NCI-H2227 treated with DMSO at 0.1 percent for 48 hours (cell line): ENCODE data around the gene PITRM1.
A peak's percentile ranks its signal among the peaks of the same experiment; 100 is the strongest.

Source experiments
- DNase-seq: peaks from one replicate; lab custom pipeline; 2025; lab: John Stamatoyannopoulos, UW

The PITRM1 gene

DNA sequence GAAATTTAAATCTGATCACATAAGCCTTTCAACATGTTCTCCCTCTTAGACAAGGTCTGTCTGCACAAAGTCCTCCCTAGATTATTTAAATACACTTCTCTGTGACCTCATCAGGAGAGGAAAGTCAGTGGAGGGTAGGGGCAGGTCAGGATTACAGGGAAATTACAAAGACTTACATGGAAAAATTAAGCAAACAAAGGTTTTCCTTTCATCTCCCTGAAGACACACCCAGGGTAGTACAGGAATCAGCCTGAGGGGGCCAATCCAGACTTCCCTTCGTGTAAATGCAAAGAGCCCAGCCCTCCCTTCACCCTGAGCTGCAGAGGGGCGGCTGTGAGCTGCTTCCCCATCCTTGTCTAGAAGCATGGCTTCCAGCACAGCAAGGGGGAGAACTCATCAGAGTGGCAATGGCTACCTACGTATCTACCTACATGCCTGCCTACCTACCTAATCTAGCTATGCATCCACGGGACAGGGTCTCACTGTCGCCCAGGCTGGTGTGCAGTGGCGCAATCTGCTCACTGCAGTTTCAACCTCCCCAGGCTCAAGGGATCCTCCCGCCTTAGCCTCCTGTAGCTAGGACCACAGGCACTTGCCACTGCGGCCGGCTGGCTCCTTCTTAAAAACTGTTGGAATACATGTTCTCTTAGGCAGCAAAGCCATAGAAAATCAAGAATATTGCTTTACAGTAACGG is 33.2 kb downstream of the PITRM1 start:
- DNase-seq: no peak

DNA sequence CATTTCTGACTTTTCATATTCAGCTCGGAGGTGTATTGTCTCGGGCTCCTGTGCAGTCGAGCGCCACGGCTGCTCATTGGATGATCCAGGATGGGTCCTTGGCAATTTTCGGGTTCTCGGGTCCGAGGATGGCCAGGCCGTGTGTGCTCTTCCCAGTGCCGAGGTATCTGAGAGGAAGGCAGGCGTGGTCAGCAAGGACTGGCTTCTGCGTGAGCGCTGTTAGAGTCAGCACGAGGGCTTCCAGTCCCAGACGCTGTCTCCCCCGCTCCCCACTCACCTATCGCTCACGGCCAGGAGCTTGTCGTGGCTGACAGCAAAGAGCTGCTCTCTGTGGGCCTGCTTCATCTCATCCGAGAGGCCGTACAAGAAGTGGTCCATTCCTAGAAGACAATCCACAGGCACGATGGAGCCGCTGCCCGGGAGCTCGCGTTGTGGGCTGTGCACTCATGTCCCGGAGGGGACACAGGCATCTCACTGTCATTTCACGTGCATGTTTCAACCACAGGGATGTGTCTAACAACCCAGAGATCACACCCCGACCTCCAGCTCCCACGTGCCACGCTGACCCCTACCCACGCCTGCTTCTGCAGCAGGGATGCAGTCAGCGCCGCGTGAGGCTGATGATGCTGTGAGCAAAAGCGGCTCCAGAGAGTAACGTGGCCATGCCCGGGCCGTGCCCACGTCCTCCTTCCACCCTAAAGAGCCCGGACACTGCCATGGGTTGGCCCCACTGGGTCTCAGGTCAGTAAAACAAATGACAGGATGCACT is 34.4 kb downstream of the PITRM1 start:
- DNase-seq: no peak

DNA sequence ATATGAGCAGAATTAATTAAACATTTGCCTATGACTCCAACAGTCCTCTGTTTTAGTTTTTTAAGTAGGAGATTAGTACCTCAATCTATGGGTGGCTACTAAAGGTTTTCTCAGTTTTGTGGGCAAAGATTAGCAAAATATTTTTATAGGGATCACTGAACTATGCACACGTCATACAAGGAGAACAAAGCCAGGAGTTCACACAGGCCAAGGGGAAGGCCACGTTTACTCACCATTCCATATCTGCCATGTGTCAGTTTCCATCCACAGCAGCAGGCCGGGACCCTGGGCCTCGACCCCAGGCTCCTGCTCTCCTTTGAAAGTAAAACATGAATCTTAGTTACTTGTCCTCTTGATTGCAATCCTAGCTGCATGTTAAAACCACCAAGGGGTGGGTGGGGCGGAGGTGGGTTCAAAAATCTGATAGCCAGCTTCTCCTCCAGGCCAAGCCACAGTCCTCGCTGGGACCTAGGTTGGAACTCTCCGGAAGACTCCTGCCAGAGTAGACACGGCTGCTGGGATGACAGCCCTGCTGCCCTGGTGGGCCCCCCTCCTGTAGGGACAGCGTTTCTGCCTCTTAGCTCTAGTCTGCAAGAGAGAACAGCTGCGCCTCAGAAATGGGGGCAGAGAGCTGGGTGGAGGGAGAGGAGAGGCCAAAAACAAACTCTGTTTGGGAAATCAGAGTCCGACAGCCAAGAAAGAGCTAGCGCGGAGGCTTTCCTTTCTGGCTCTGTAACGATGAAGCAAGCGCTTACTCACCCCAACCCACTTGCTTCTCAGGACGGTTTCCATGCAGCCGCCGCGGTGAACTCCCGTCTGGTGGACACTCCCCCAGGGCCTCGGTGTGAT is 35.6 kb downstream of the PITRM1 start:
- no peak for DNase-seq

GRCh38 chr10:3136336-3136735 is 36.2 kb downstream of the PITRM1 start:
- no peak for DNase-seq

DNA sequence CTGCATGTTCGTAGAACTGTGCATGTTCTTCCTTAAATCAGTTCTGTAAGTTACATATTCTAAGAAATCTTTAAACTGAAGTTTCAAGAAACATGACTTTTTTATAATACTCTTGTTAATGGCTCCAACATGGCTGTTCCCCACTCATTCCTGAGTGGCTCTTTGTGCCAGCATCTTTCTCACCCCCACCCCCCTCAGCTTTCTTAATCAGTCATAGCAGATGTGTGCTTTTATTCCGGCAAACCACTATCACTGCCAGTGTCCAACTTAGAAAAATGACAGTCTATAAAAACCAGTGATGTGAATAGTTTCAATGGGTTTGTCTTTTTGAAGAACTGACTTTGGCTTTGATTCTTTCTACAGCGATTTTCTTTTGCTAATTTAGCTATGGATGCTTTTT is 37.6 kb downstream of the PITRM1 start:
- DNase-seq: no peak

- DNase-seq: no peak
Observed at GRCh38 chr10:3133948-3134347, 38.6 kb downstream of the PITRM1 start.

GRCh38 chr10:3132036-3133025 is 40.3 kb downstream of the PITRM1 start:
- DNase-seq: no peak

GRCh38 chr10:3131098-3131497 is 41.5 kb downstream of the PITRM1 start:
- no peak for DNase-seq

DNA sequence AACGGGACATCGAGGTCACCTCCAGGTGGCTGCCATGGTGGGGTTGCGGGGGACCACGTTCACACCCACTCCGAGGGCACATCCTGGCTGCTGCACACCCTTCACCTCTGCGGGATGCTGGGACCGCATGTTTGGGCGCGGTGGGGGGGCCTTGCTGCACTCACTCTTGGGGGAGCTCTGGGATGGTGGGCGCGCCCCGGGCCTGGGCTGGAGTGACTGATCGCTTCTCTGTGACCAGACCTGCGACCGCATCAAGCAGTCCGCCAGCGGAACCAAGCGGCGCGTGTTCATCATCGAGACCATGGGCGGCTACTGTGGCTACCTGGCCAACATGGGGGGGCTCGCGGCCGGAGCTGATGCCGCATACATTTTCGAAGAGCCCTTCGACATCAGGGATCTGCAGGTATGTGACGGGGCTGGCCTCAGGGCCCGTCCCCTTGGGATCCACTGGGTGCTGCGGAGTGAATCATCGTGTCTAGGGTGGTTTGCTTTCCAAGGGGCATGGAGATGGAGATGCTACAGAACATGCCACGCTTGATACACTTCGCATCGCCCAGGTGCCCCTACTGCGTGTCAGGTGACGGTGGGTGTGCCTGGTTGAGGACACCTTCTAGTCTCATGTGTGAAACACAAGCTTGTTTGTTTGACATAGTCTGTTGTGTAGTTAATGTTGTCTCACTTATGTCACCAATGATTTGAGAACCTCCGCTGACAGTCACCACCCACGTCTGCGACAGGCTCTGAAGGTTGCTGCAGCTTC is 42.8 kb downstream of the PITRM1 start:
- no peak for DNase-seq

DNA sequence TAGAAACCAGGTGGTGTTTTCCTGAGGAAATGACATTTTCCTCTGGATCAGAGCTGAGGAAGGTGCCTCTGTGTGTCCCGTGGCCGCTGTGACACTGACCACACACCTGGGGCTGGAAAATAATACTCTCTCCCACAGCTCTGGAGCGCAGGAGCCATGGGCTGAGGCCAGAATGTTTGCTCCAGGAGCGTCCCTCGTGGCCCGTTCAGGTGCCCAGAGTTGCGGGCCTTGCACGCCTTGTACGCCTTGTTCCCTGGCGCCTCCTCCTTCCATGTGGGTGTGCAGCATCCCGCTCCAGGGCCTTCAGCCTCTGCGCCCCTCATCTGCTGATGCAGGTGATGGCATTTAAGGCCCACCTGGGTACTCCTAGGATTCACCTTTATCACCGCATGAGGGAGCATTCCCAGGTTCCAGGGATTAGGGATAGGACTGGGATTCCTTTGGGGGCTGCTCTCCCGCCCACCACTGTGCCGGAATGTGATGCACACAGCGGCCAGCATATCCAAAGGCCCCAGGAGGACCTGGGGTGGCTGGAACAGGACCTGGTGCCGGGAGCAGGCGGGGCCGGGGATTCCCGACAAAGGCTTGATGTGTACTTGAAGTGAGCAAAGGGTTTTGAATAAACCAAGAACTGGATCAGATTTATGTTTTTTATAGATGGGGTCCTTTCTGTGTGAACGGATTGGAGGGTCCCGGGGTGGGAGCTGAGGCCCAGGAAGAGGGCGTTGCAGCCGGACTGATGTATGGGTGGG is 44.0 kb downstream of the PITRM1 start:
- no peak for DNase-seq

DNA sequence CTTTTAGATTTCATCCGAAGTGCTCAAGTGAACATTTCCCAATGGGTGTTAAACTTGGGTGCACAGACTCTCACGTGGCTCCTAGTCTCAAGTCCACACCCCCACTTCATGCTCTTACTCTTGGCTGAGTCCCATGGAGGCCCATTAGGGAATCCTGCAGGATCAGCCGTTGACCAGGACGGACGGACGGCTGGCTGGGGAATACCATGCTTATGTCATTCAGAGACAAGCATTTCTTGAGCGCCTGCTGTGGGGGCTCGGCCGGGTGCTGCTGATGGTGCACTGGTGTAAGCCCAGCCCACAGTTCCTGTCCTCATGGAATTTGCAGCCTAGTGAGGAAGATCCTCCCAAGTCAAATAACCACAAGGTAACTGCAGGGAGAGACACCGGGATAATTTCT is 44.7 kb downstream of the PITRM1 start:
- no peak for DNase-seq

- DNase-seq: peak; percentile 51
Observed at GRCh38 chr10:3126741-3127346, 45.7 kb downstream of the PITRM1 start.

DNA sequence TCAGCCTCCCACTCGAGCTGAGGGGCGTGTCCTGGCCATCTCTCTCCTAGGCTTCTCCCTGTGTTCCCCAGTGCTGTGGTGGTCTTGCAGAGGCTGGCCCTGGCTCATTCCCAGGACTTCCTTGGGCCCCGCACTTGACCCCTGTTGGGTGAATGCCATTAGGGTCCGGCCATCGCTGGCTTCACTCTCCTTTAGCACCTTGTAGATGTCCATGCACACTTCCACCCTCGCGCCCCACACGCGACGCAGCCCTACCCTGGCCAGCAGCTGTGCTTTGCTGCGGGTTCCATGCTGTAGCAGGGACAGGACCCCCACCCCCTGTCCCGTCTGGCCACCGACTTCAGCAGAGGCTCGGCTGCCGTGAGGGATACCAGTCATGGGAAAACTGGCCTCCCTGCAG is 46.3 kb downstream of the PITRM1 start:
- no peak for DNase-seq

GRCh38 chr10:3125527-3126170 is 46.9 kb downstream of the PITRM1 start:
- no peak for DNase-seq

GRCh38 chr10:3124412-3125175 is 48.0 kb downstream of the PITRM1 start:
- no peak for DNase-seq

- DNase-seq: no peak
Observed at GRCh38 chr10:3123571-3124411, 48.8 kb downstream of the PITRM1 start.

DNA sequence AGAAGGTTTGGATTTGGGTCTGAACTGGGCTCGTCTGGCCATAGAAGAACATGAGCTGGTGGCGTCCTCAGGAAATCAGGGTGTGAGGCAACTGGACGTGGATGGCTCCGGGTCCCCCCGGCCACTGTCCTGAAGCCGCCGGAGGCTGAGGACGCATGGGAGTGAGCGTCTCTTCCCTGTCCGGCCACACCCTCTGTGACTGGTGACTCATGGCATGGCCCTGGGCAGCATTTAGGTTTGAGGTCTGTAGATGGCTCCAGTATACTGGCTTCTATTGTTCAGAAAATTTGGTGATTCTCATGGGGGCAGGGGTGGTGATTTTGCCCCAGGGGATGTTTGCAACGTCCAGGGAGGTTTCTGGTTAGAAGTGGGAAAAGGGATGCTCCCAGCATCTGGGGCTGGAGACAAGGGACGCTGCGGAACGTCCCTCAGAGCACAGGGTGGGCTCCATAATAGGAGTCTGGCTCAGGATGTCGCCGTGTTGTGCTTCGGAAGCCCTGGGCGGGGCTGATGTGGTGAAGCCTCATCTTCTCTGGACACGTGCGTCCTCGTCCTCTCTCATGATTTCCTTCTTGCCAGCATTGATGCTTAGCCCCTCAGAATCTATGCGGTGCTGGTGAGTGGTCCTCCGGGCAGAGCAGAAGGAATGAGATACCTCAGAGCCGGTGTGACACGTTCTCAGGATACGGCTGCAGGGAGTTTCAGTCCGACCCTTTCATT is 49.9 kb downstream of the PITRM1 start:
- no peak for DNase-seq
